Measurements from ENCODE around the gene ZNF771.
A peak's percentile ranks its signal among the peaks of the same experiment; 100 is the strongest.

ZNF771 gene

DNA sequence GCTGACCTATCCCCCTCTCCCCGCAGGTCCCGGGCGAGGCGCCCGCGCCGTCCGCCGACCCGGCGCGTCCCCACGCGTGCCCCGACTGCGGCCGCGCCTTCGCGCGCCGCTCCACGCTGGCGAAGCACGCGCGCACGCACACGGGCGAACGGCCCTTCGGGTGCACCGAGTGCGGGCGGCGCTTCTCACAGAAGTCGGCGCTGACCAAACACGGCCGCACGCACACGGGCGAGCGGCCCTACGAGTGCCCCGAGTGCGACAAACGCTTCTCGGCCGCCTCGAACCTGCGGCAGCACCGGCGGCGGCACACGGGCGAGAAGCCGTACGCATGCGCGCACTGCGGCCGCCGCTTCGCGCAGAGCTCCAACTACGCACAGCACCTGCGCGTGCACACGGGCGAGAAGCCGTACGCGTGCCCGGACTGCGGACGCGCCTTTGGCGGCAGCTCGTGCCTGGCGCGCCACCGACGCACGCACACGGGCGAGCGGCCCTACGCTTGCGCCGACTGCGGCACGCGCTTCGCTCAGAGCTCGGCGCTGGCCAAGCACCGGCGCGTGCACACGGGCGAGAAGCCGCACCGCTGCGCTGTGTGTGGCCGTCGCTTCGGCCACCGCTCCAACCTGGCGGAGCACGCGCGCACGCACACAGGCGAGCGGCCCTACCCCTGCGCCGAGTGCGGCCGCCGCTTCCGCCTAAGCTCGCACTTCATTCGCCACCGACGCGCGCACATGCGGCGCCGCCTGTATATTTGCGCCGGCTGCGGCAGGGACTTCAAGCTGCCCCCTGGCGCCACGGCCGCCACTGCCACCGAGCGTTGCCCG is 10.3 kb downstream of the ZNF771 start:
- TF ChIP-seq POLR2A (IDR thresholded peaks at IDR 0.05; ENCODE audit: low read length) (peak; percentile 78), GATA1 (IDR thresholded peaks at IDR 0.05; ENCODE audit: low read depth, low read length) (no peak)

GRCh38 chr16:30418350-30419181 is 11.2 kb downstream of the ZNF771 start:
- DNase-seq = no peak
- TF ChIP-seq GATA1 (IDR thresholded peaks at IDR 0.05; ENCODE audit: low read depth, low read length) (no peak), POLR2A (IDR thresholded peaks at IDR 0.05; ENCODE audit: low read length) (no peak)

More for the DNA sequence above, 10.3 kb downstream of the ZNF771 start:
- DNase-seq = peak; percentile 93 to 96

- no peak for DNase-seq
- TF ChIP-seq POLR2A (IDR thresholded peaks at IDR 0.05; ENCODE audit: low read length) = no peak
Observed at GRCh38 chr16:30421010-30421409, 13.6 kb downstream of the ZNF771 start.

DNA sequence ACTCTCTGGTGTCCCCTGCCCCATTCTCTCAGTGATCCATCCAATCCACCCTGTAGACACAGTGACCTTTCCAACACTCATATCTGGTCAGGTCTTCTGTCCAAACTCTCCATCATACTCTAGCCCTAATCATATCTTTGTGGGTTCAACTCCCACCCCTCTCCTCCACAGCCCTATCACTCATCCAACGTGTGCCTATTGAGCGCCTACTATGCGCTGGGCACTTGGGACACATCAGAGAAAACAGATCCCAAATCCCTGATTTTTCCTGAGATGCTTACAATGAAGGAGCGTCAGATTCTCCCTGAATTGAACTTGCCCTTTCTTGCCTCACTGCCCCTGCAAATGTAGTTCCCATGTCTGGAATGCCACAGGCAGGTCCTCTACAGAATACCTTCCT is 20.6 kb downstream of the ZNF771 start:
- no peak for DNase-seq
- no peak for TF ChIP-seq GATA1 (IDR thresholded peaks at IDR 0.05; ENCODE audit: low read depth, low read length)
- no peak for TF ChIP-seq POLR2A (IDR thresholded peaks at IDR 0.05; ENCODE audit: low read length)

GRCh38 chr16:30429418-30429677 is 21.9 kb downstream of the ZNF771 start:
- TF ChIP-seq GATA1 (IDR thresholded peaks at IDR 0.05; ENCODE audit: low read depth, low read length) = no peak
- no peak for TF ChIP-seq POLR2A (IDR thresholded peaks at IDR 0.05; ENCODE audit: low read length)
- DNase-seq = no peak

DNA sequence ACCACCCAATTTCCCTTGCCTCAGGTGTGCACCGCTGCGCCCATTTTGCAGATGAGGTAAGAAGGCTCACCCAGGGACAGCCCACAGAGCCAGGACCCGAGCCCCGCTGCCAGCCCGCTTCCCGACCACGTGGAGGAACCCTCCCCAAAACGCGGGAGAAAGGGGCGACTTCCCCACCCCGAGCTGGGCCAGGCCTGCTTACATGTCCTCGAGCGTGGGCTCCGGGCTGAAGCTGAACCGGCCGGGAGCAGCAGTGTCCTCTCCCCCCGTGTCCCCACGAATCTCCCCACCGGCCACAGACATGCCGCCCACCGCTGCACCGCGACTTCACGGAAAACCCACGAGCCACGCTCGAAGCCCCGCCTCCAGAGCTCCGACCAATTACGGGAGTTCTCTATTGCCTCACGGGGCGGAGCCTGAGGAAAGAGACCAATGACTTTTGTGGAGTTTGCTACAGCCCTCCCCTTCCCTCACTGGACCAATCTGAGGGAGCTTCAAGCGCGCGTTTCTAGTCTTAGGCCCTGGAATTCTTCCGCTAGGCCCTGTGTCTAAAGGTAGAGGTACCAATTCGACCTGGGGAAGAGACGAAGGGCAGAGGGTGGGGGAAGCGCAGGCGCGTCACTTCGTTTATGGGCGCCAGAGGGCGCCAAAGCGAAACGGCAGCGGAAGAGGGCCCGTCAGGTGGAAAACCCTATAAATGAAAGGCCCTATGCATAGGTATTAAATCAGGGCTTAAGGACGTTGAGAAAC is 22.4 kb downstream of the ZNF771 start, which contains the start of gene DCTPP1:
Gene DCTPP1, minus strand, starts transcription at position 353 of the 750 bp plus-strand sequence. Its CDS starts 50 bp downstream, at position 303.
- TF ChIP-seq GATA1 (IDR thresholded peaks at IDR 0.05; ENCODE audit: low read depth, low read length) (no peak), POLR2A (IDR thresholded peaks at IDR 0.05; ENCODE audit: low read length) (peak; percentile 71)
- DNase-seq = peak; percentile 98 to 99

GRCh38 chr16:30430428-30430970 is 23.1 kb downstream of the ZNF771 start:
- DNase-seq = no peak
- TF ChIP-seq POLR2A (IDR thresholded peaks at IDR 0.05; ENCODE audit: low read length) (no peak), GATA1 (IDR thresholded peaks at IDR 0.05; ENCODE audit: low read depth, low read length) (no peak)

DNA sequence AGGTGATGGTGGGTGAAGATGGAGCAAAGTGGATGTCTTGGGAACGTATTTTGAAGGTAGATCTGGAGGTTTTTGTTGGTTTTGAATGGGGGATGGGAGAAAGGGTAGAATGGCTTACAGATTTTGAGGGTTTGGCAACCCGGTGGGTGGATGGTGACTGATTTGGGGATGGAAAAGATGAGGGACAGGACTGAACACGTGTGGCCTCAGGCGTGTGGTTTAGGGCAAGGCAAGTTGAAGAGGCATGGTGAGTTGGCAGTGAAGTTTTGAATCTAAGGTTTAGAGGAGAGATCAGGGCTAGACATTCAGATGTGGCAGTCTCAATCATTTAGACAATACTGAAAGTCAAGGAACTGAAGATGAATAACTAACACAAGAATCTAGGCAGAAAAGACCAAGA is 27.4 kb downstream of the ZNF771 start:
- DNase-seq = no peak

GRCh38 chr16:30437511-30438046 is 30.2 kb downstream of the ZNF771 start:
- TF ChIP-seq POLR2A (IDR thresholded peaks at IDR 0.05; ENCODE audit: low read length) = no peak
- TF ChIP-seq GATA1 (IDR thresholded peaks at IDR 0.05; ENCODE audit: low read depth, low read length) = no peak

More for the DNA sequence above, 27.4 kb downstream of the ZNF771 start:
- no peak for TF ChIP-seq GATA1 (IDR thresholded peaks at IDR 0.05; ENCODE audit: low read depth, low read length)
- no peak for TF ChIP-seq POLR2A (IDR thresholded peaks at IDR 0.05; ENCODE audit: low read length)

DNA sequence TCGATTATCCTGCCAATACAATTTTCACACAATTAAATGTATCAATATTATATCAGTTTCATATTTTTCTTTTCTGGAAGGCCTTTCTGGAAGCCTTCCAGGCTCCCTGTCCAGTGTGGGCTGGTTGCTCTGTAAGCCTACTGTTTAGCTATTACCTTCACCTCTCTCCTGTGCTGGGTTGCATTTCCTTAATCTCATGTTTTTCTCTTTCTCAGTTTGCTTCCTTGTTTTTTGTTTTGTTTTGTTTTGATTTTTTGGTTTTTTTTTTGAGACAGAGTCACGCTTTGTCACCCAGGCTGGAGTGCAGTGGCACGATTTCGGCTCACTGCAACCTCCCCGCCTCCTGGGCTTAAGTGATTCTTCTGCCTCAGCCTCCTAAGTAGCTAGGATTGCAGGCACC is 31.4 kb downstream of the ZNF771 start:
- no peak for TF ChIP-seq GATA1 (IDR thresholded peaks at IDR 0.05; ENCODE audit: low read depth, low read length)
- TF ChIP-seq POLR2A (IDR thresholded peaks at IDR 0.05; ENCODE audit: low read length) = no peak
- no peak for DNase-seq

More at GRCh38 chr16:30437511-30438046, 30.2 kb downstream of the ZNF771 start:
- no peak for DNase-seq

DNA sequence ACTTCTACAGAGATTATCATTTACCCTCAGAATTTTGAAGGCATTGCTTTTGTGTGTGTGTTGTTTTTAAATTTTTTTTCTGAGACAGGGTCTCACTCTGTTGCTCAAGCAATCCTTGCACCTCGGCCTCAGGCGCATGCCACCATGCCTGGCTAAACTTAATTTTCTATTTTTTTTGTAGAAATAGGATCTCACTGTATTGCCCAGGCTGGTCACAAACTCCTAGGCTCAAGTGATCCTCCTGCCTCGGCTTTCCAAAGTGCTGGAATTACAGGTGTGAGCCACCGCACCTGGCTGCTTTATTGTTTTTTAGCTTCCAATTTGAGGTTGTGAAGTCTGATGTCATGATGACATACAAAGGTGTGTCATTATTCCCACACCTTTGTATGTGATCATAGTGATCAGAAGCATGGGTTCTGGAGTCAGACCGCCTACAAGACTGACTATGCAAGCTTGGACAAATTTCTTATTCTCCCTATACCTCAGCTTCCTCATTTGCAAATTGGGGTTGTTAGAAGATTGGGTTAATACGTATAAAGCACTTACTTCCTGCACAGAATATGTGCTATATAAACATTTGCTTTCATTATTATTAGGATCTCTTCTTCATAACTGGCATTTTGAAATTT is 32.4 kb downstream of the ZNF771 start:
- DNase-seq = no peak
- TF ChIP-seq POLR2A (IDR thresholded peaks at IDR 0.05; ENCODE audit: low read length) = no peak
- TF ChIP-seq GATA1 (IDR thresholded peaks at IDR 0.05; ENCODE audit: low read depth, low read length) = no peak

DNA sequence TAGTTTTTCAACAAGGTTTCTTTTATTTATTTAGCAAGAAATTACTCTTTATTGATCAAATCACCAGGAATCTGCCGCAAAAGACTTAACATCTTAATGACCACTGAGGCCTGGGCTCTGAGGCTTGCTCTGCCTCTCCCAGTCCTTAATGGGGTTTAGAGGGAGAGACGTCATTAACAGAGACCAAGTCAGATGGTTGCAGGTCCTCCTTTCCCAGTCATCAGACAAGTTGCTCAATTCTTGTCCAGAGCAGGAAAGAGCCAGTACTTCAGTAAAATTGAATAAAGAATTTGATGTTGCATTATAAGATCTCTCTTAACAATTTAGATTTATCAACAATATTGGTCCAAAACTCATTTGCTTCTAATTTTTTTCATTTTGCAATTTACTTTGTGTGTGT is 36.2 kb downstream of the ZNF771 start:
- DNase-seq = no peak
- no peak for TF ChIP-seq POLR2A (IDR thresholded peaks at IDR 0.05; ENCODE audit: low read length)
- no peak for TF ChIP-seq GATA1 (IDR thresholded peaks at IDR 0.05; ENCODE audit: low read depth, low read length)
